Epithelial cell of esophagus (primary cell): ENCODE data around the gene DDX56.

ENCODE experiments used
- DNase-seq: peaks from one replicate; pipeline ENCODE4 v3.0.0; 2010; ENCODE audit warnings: low read depth
- H3K4me3 ChIP-seq: 2 replicates; pipeline ENCODE4 v1.5.1; 2011; ENCODE audit warnings: mild to moderate bottlenecking, low read length, control low read depth
- TF ChIP-seq, protein P1 (sequence below): IDR thresholded peaks from 2 replicates; pipeline ENCODE4 v1.5.1; 2011; ENCODE audit warnings: low read depth, mild to moderate bottlenecking, low read length, control low read depth, inconsistent platforms; ENCODE audit not compliant: insufficient read depth; ENCODE audit errors: missing control alignments

Gene DDX56

DNA sequence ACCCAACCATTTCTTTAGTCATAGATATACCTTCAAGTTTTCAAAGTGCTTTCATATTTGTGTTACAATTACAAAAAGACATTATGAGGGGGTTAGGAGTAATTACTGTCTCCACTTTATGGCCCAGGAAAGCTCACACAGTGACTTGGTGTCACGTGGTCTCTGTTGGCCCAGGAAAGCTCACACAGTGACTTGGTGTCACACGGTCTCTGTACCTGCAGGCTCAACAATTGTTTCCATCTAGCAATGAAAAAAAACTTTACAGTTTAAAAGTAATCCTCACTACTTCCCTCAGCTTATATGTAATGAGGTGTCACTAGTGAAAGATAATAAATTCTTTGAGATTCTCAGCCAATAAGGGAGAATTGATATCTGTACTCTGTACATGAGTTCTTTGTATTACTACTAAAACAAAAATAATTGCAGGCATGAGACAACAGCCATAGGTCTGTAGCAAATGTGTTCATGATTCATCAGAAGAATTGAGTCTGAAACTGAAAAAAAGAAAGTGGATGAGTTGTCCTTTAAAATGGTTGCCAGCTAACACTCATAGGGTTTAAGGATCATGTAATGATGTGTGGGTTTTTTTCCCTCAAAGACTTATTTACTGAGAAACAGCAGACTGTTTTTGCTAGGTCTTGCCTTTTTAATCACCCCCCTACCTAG lies 43.6 kb upstream of the DDX56 start:
- no peak overlapping the region for H3K4me3 ChIP-seq
- TF ChIP-seq, protein P1, sequence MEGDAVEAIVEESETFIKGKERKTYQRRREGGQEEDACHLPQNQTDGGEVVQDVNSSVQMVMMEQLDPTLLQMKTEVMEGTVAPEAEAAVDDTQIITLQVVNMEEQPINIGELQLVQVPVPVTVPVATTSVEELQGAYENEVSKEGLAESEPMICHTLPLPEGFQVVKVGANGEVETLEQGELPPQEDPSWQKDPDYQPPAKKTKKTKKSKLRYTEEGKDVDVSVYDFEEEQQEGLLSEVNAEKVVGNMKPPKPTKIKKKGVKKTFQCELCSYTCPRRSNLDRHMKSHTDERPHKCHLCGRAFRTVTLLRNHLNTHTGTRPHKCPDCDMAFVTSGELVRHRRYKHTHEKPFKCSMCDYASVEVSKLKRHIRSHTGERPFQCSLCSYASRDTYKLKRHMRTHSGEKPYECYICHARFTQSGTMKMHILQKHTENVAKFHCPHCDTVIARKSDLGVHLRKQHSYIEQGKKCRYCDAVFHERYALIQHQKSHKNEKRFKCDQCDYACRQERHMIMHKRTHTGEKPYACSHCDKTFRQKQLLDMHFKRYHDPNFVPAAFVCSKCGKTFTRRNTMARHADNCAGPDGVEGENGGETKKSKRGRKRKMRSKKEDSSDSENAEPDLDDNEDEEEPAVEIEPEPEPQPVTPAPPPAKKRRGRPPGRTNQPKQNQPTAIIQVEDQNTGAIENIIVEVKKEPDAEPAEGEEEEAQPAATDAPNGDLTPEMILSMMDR: no peak
- DNase-seq: peak; percentile 72

DNA sequence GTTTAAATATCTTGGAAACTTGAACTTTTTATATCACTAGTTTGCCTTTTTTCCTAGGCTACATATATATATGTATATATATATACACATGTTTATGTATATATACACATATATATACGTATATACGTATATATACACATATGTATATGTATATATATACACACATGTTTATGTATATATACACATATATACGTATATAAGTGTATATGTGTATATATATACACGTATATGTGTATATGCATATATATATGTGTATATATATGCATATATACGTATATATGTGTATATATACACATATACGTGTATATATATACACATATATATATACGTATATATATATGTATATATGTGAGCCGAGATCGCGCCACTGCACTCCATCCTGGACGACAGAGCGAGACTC lies 42.8 kb upstream of the DDX56 start:
- TF ChIP-seq, protein P1: no peak
- DNase-seq: no peak
- no peak overlapping the region for H3K4me3 ChIP-seq

DNA sequence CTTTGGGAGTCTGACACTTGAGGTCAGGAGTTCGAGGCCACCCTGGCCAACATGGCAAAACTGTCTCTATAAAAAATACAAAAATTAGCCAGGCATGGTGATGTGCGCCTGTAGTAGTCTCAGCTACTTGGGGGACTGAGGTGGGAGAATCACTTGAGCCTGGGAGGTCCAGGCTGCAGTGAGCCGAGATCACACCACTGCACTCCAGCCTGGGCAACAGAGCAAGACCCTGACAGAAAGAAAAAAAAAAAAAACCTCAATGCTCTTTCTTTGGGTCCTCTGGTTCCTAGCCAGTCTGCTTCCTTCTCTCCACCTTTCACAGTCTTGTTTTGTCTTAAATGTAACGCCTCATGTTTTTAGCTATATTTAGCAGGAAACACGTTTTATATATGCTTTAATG lies 42.1 kb upstream of the DDX56 start:
- TF ChIP-seq, protein P1: no peak

GRCh38 chr7:44615149-44615611 lies 41.5 kb upstream of the DDX56 start:
- no peak overlapping the region for H3K4me3 ChIP-seq
- peak; percentile 63 for DNase-seq
- TF ChIP-seq, protein P1: no peak

More for the DNA sequence above, 42.1 kb upstream of the DDX56 start:
- no peak for DNase-seq
- H3K4me3 ChIP-seq: no peak overlapping the region

DNA sequence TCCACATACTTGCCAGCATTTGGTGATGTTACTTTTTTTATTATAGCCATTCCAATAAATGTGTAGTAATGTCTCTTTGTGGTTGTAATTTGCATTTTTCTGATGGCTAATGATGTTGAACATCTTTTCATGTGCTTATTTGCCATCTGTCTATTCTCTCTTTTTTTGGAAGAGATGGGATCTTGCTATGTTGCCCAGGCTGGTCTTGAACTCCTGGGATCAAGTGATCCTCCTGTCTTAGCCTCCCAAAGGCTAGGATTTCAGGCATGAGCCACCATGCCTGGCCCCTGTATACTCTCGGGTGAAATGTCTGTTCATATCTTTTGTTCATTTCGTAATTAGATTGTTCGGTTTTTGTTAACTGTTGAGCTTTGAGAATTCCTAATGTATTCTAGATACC lies 36.1 kb upstream of the DDX56 start:
- DNase-seq: no peak
- TF ChIP-seq, protein P1: no peak
- no peak overlapping the region for H3K4me3 ChIP-seq

GRCh38 chr7:44608916-44609648 lies 35.4 kb upstream of the DDX56 start:
- peak; percentile 11 for DNase-seq
- H3K4me3 ChIP-seq: no peak overlapping the region
- TF ChIP-seq, protein P1: no peak
